Stimulated activated naive CD4-positive, alpha-beta T cell treated with Interleukin-2 at 50 U/mL for 16 hours (primary cell): ENCODE results near the gene PM20D2.
"Not testable (repeated sequence)": the region's sequence is repeated elsewhere in the genome, so short reads cannot be mapped to it uniquely, and the experiment has no call there.

ENCODE experiments used
- DNase-seq: peaks from one replicate; lab custom pipeline; 2025; lab: John Stamatoyannopoulos, UW

PM20D2 gene

GRCh38 chr6:89145956-89146717 is at the start of gene PM20D2:
Gene PM20D2, plus strand, starts transcription at chr6:89146055. Its CDS starts 90 bp downstream, at chr6:89146145.
- peak; percentile 48 for DNase-seq

- DNase-seq, result no peak
Observed at GRCh38 chr6:89098461-89098860, 47.4 kb upstream of the PM20D2 start.

- no peak for DNase-seq
Observed at GRCh38 chr6:89100114-89100513, 45.7 kb upstream of the PM20D2 start.

GRCh38 chr6:89110284-89110683 is 35.6 kb upstream of the PM20D2 start:
- DNase-seq, result no peak

GRCh38 chr6:89111933-89112332 is 33.9 kb upstream of the PM20D2 start:
- no peak for DNase-seq

GRCh38 chr6:89116702-89117101 is 29.2 kb upstream of the PM20D2 start:
- no peak for DNase-seq

GRCh38 chr6:89117211-89118108 is 28.4 kb upstream of the PM20D2 start, which contains the start of gene SRSF12:
Gene SRSF12, minus strand, starts transcription at chr6:89118071. Its CDS starts 184 bp downstream, at chr6:89117887.
- peak; percentile 7 for DNase-seq

GRCh38 chr6:89118931-89119330 is 26.9 kb upstream of the PM20D2 start:
- DNase-seq, result no peak

GRCh38 chr6:89120371-89120770 is 25.5 kb upstream of the PM20D2 start:
- no peak for DNase-seq

GRCh38 chr6:89121934-89122333 is 23.9 kb upstream of the PM20D2 start:
- DNase-seq, result no peak

- no peak for DNase-seq
Observed at GRCh38 chr6:89122625-89123024, 23.2 kb upstream of the PM20D2 start.

- not testable (repeated sequence) for DNase-seq
Observed at GRCh38 chr6:89128256-89128671, 17.6 kb upstream of the PM20D2 start.

- no peak for DNase-seq
Observed at GRCh38 chr6:89131599-89131998, 14.3 kb upstream of the PM20D2 start.

GRCh38 chr6:89132057-89132456 is 13.8 kb upstream of the PM20D2 start:
- no peak for DNase-seq

- no peak for DNase-seq
Observed at GRCh38 chr6:89133981-89134380, 11.9 kb upstream of the PM20D2 start.

GRCh38 chr6:89134723-89135122 is 11.1 kb upstream of the PM20D2 start:
- no peak for DNase-seq

- no peak for DNase-seq
Observed at GRCh38 chr6:89138173-89138572, 7.7 kb upstream of the PM20D2 start.

GRCh38 chr6:89139509-89140346 is 6.1 kb upstream of the PM20D2 start:
- no peak for DNase-seq

- DNase-seq, result no peak
Observed at GRCh38 chr6:89140347-89141156, 5.3 kb upstream of the PM20D2 start.

GRCh38 chr6:89144354-89144906 is 1.4 kb upstream of the PM20D2 start:
- DNase-seq, result no peak
